Neuronal stem cell (in vitro differentiated cells): ENCODE results near the gene TIMM50.
"Not testable (repeated sequence)": the region's sequence is repeated elsewhere in the genome, so short reads cannot be mapped to it uniquely, and the experiment has no call there.

Experiments
- DNase-seq: peaks from one replicate; pipeline ENCODE4 v3.0.0-alpha.2; 2013; ENCODE audit warnings: low spot score
- H2AFZ ChIP-seq: one replicate; pipeline ENCODE4 v1.6.1; 2013; ENCODE audit warnings: mild to moderate bottlenecking, low read length, inconsistent platforms
- H2AK5ac ChIP-seq: 2 replicates; pipeline ENCODE4 v1.6.1; 2013; ENCODE audit warnings: low read depth, mild to moderate bottlenecking, inconsistent platforms, low read length, moderate library complexity, mixed read lengths
- H2BK120ac ChIP-seq: 2 replicates; pipeline ENCODE4 v1.6.1; 2013; ENCODE audit warnings: low read depth, mild to moderate bottlenecking, inconsistent platforms, low read length, moderate library complexity, mixed read lengths
- H2BK12ac ChIP-seq: one replicate; pipeline ENCODE4 v1.6.1; 2013; ENCODE audit warnings: low read length, inconsistent platforms
- H2BK15ac ChIP-seq: 2 replicates; pipeline ENCODE4 v1.6.1; 2013; ENCODE audit warnings: mild to moderate bottlenecking, low read length, inconsistent platforms, mixed read lengths
- H2BK5ac ChIP-seq: one replicate; pipeline ENCODE4 v1.6.1; 2013; ENCODE audit warnings: inconsistent platforms, mild to moderate bottlenecking, low read length, moderate library complexity
- H3K14ac ChIP-seq: one replicate; pipeline ENCODE4 v1.6.1; 2013; ENCODE audit warnings: low read length, inconsistent platforms
- H3K18ac ChIP-seq: 2 replicates; pipeline ENCODE4 v1.6.1; 2013; ENCODE audit warnings: low read length, inconsistent platforms
- H3K23ac ChIP-seq: 2 replicates; pipeline ENCODE4 v1.6.1; 2013; ENCODE audit warnings: low read depth, mild to moderate bottlenecking, mixed read lengths, low read length, inconsistent platforms; ENCODE audit not compliant: poor library complexity
- H3K27ac ChIP-seq: replicated peaks from 3 replicates; pipeline ENCODE4 v1.5.1; 2013; ENCODE audit warnings: low read length, inconsistent platforms
- H3K27me3 ChIP-seq, 3 experiments: 2 replicates each; pipeline ENCODE4 v1.6.1; 2013; ENCODE audit warnings: low read length in 3 of 3, mild to moderate bottlenecking in 2 of 3, inconsistent platforms in 1 of 3, low read depth in 1 of 3, mixed read lengths in 1 of 3, moderate library complexity in 1 of 3; ENCODE audit not compliant: control insufficient read depth in 3 of 3, insufficient read depth in 3 of 3
- H3K36me3 ChIP-seq, 2 donors: replicated peaks in 1 of 2; 2 replicates each; pipeline ENCODE4 v1.6.1; 2013; ENCODE audit warnings: low read length in 2 of 2; ENCODE audit not compliant: control insufficient read depth in 2 of 2, insufficient read depth in 2 of 2
- H3K4ac ChIP-seq: 2 replicates; pipeline ENCODE4 v1.6.1; 2013; ENCODE audit warnings: inconsistent platforms, mild to moderate bottlenecking, low read length, moderate library complexity
- H3K4me1 ChIP-seq, 2 donors: 1 replicate in 1 of 2; 2 replicates in 1 of 2; pipeline ENCODE4 v1.6.1; 2013; ENCODE audit warnings: low read length in 2 of 2, low read depth in 1 of 2; ENCODE audit not compliant: control insufficient read depth in 2 of 2, insufficient read depth in 1 of 2
- H3K4me2 ChIP-seq: one replicate; pipeline ENCODE4 v1.6.1; 2013; ENCODE audit warnings: mild to moderate bottlenecking, low read length, inconsistent platforms; ENCODE audit not compliant: insufficient read depth, poor library complexity, severe bottlenecking
- H3K4me3 ChIP-seq, 2 donors: 2 replicates each; pipeline ENCODE4 v1.5.1; 2013; ENCODE audit warnings: low read length in 2 of 2, mild to moderate bottlenecking in 2 of 2, inconsistent platforms in 1 of 2, moderate library complexity in 1 of 2
- H3K79me1 ChIP-seq: one replicate; pipeline ENCODE4 v1.6.1; 2013; ENCODE audit warnings: low read depth, mild to moderate bottlenecking, inconsistent platforms, low read length, moderate library complexity
- H3K9ac ChIP-seq: one replicate; pipeline ENCODE4 v1.6.1; 2013; ENCODE audit warnings: mild to moderate bottlenecking, low read depth, low read length, inconsistent platforms; ENCODE audit not compliant: poor library complexity
- H3K9me3 ChIP-seq, 2 donors: replicated peaks in 1 of 2; 2 replicates each; pipeline versions ENCODE3 to v1.6.1; 2013; ENCODE audit warnings: low read length in 2 of 2, mild to moderate bottlenecking in 2 of 2, inconsistent platforms in 1 of 2, low read depth in 1 of 2, mixed read lengths in 1 of 2, moderate library complexity in 1 of 2; ENCODE audit not compliant: control insufficient read depth in 2 of 2, insufficient read depth in 1 of 2
- H4K8ac ChIP-seq: one replicate; pipeline ENCODE4 v1.6.1; 2013; ENCODE audit warnings: low read depth, mild to moderate bottlenecking, inconsistent platforms, low read length, moderate library complexity
- H4K91ac ChIP-seq: one replicate; pipeline ENCODE4 v1.6.1; 2013; ENCODE audit warnings: low read length, low read depth, mild to moderate bottlenecking, inconsistent platforms; ENCODE audit not compliant: poor library complexity
- WGBS, 2 donors: extraction: QIAGEN DNeasy Blood & Tissue Kit; methylation state at CpG; one replicate each; pipeline ENCODE4 v1.1.7; 2013; ENCODE audit warnings: missing lambda C conversion rate in 2 of 2, mixed read lengths in 1 of 2; ENCODE audit not compliant: insufficient read length in 2 of 2, insufficient replicate concordance in 1 of 2; ENCODE audit errors: extremely low coverage in 2 of 2; 5-methylcytosine and 5-hydroxymethylcytosine counted together

Gene TIMM50

GRCh38 chr19:39446365-39447084 lies 34.1 kb upstream of the TIMM50 start:
- no peak for DNase-seq
- no peak overlapping the region for H2BK15ac ChIP-seq
- no peak overlapping the region for H4K91ac ChIP-seq
- WGBS, 2 donors = no CpG with 5 or more reads among the region's 16 CpGs
- peak overlapping the region; percentile 15 to 98 for H3K4me3 ChIP-seq
- H3K27ac ChIP-seq = no peak overlapping the region
- peaks cover 25% of the 10 kb centered on the region for H3K79me1 ChIP-seq
- no peak overlapping the region for H3K4me2 ChIP-seq
- no peak overlapping the region for H3K14ac ChIP-seq
- no peak overlapping the region for H3K9ac ChIP-seq
- H3K18ac ChIP-seq = no peak overlapping the region
- H3K27me3 ChIP-seq = no peaks in the 10 kb centered on the region
- no peaks in the 10 kb centered on the region for H3K9me3 ChIP-seq
- H2BK5ac ChIP-seq = no peak overlapping the region
- H2AK5ac ChIP-seq = no peak overlapping the region
- no peak overlapping the region for H2AFZ ChIP-seq
- no peak overlapping the region for H3K4ac ChIP-seq
- H3K4me1 ChIP-seq = peaks cover 3 to 6% of the 10 kb centered on the region in 2 donors
- H3K36me3 ChIP-seq = peaks cover 12 to 45% of the 10 kb centered on the region in 2 donors
- no peak overlapping the region for H2BK120ac ChIP-seq
- no peak overlapping the region for H2BK12ac ChIP-seq
- H3K23ac ChIP-seq = no peak overlapping the region
- no peak overlapping the region for H4K8ac ChIP-seq

GRCh38 chr19:39448271-39448670 lies 32.4 kb upstream of the TIMM50 start:
- WGBS, 2 donors = no CpG with 5 or more reads among the region's 3 CpGs
- no peak overlapping the region for H3K4me3 ChIP-seq
- H3K4ac ChIP-seq = no peak overlapping the region
- no peak overlapping the region for H2AFZ ChIP-seq
- H3K36me3 ChIP-seq = peaks cover 18 to 62% of the 10 kb centered on the region in 2 donors
- H3K4me1 ChIP-seq = peaks cover 3 to 6% of the 10 kb centered on the region in 2 donors
- no peak overlapping the region for H3K14ac ChIP-seq
- no peak overlapping the region for H3K9ac ChIP-seq
- H2AK5ac ChIP-seq = no peak overlapping the region
- no peaks in the 10 kb centered on the region for H3K27me3 ChIP-seq
- no peak overlapping the region for H3K27ac ChIP-seq
- DNase-seq = no peak
- H3K23ac ChIP-seq = no peak overlapping the region
- peaks cover 27% of the 10 kb centered on the region for H3K79me1 ChIP-seq
- no peak overlapping the region for H4K8ac ChIP-seq
- H3K4me2 ChIP-seq = no peak overlapping the region
- no peak overlapping the region for H2BK120ac ChIP-seq
- H2BK15ac ChIP-seq = no peak overlapping the region
- no peaks in the 10 kb centered on the region for H3K9me3 ChIP-seq
- H3K18ac ChIP-seq = no peak overlapping the region
- H2BK12ac ChIP-seq = no peak overlapping the region
- H4K91ac ChIP-seq = no peak overlapping the region
- no peak overlapping the region for H2BK5ac ChIP-seq

GRCh38 chr19:39449116-39449797 lies 31.4 kb upstream of the TIMM50 start:
- no peak overlapping the region for H3K9ac ChIP-seq
- no peak overlapping the region for H2BK15ac ChIP-seq
- no peak overlapping the region for H3K4me3 ChIP-seq
- no peak overlapping the region for H3K4ac ChIP-seq
- no peak overlapping the region for H2BK5ac ChIP-seq
- no peak overlapping the region for H3K14ac ChIP-seq
- H4K8ac ChIP-seq = no peak overlapping the region
- no peak overlapping the region for H2BK120ac ChIP-seq
- H3K79me1 ChIP-seq = peaks cover 27% of the 10 kb centered on the region
- no CpG with 5 or more reads among the region's 8 CpGs for WGBS, 2 donors
- DNase-seq = no peak
- no peaks in the 10 kb centered on the region for H3K27me3 ChIP-seq
- no peak overlapping the region for H4K91ac ChIP-seq
- no peaks in the 10 kb centered on the region for H3K9me3 ChIP-seq
- no peak overlapping the region for H3K18ac ChIP-seq
- peaks cover 18 to 72% of the 10 kb centered on the region in 2 donors for H3K36me3 ChIP-seq
- peaks cover 3 to 6% of the 10 kb centered on the region in 2 donors for H3K4me1 ChIP-seq
- no peak overlapping the region for H3K27ac ChIP-seq
- H2BK12ac ChIP-seq = no peak overlapping the region
- no peak overlapping the region for H3K4me2 ChIP-seq
- no peak overlapping the region for H2AFZ ChIP-seq
- no peak overlapping the region for H2AK5ac ChIP-seq
- H3K23ac ChIP-seq = no peak overlapping the region

- not testable (repeated sequence) for H3K27me3 ChIP-seq, H3K4ac ChIP-seq, H3K4me3 ChIP-seq, H4K8ac ChIP-seq, H2BK12ac ChIP-seq, H2AK5ac ChIP-seq, H2BK120ac ChIP-seq, H3K23ac ChIP-seq, H2BK15ac ChIP-seq, H2BK5ac ChIP-seq, H4K91ac ChIP-seq, H2AFZ ChIP-seq, H3K9me3 ChIP-seq, H3K4me1 ChIP-seq, H3K18ac ChIP-seq, H3K4me2 ChIP-seq, H3K27ac ChIP-seq, H3K9ac ChIP-seq, DNase-seq, H3K14ac ChIP-seq
- Histone ChIP-seq H3K79me1 (peaks cover 23% of the 10 kb centered on the region), H3K36me3 (peaks cover 18 to 78% of the 10 kb centered on the region in 2 donors)
- no CpG with 5 or more reads among the region's 8 CpGs for WGBS, 2 donors
Observed at GRCh38 chr19:39451257-39451656, 29.4 kb upstream of the TIMM50 start.
